Activated B cell treated with CpG ODN at 0.5 μM for 24 hours (primary cell): ENCODE measurements around the gene MEG3. TPM values are rescaled to one million over a fixed set of nuclear protein-coding genes. Genes with fewer than 3 reads are reported as not detected.

Experiments
- ATAC-seq: fragments of 200-7000 bp; cut with Tn5 transposase; one replicate; pipeline ENCODE4 v1.10.0; 2021; ENCODE audit warnings: low read depth, mild to moderate bottlenecking, moderate library complexity
- CTCF ChIA-PET: fragments of 350-600 bp; sonication (Branson Sonifier 250); formaldehyde crosslinking; loops from one replicate; lab custom pipeline; 2021; ENCODE audit warnings: antibody characterized with exemption; lab: Charles Lee
- POLR2A ChIA-PET: fragments of 350-600 bp; sonication (Branson Sonifier 250); formaldehyde crosslinking; loops from one replicate; lab custom pipeline; 2021; ENCODE audit warnings: antibody characterized with exemption; lab: Charles Lee
- DNase-seq: peaks from one replicate; pipeline ENCODE4 v3.0.0; 2022
- H3K27ac Mint-ChIP-seq: one replicate; pipeline ENCODE4 v1.8.0; 2020; ENCODE audit warnings: mixed read lengths
- H3K27me3 Mint-ChIP-seq: one replicate; pipeline ENCODE4 v1.8.0; 2021; ENCODE audit warnings: mixed read lengths
- H3K36me3 Mint-ChIP-seq: one replicate; pipeline ENCODE4 v1.8.0; 2021; ENCODE audit warnings: low read depth, mixed read lengths
- H3K4me1 Mint-ChIP-seq: one replicate; pipeline ENCODE4 v1.8.0; 2021; ENCODE audit warnings: mixed read lengths
- H3K4me3 Mint-ChIP-seq: one replicate; pipeline ENCODE4 v1.8.0; 2020; ENCODE audit warnings: mild to moderate bottlenecking, mixed read lengths
- H3K9me3 Mint-ChIP-seq: one replicate; pipeline ENCODE4 v1.8.0; 2020; ENCODE audit warnings: mixed read lengths
- intact Hi-C: fragments of 100-400 bp; cut with micrococcal nuclease; formaldehyde crosslinking; loops from one replicate; pipeline ENCODE4 v1.15.1; 2024
- total RNA-seq: library from RNA; stranded (reverse); gene quantifications from 2 replicates; pipeline ENCODE4 v1.2.3, GENCODE V29; 2022
- TF ChIP-seq, protein P1 (sequence below): fragments of 200-600 bp; IDR thresholded peaks from one replicate; pipeline ENCODE4 v1.8.0; 2022; ENCODE audit warnings: antibody characterized with exemption, mild to moderate bottlenecking

The MEG3 gene
- total RNA-seq, 1 donor from 2014 or later, result not detected

DNA sequence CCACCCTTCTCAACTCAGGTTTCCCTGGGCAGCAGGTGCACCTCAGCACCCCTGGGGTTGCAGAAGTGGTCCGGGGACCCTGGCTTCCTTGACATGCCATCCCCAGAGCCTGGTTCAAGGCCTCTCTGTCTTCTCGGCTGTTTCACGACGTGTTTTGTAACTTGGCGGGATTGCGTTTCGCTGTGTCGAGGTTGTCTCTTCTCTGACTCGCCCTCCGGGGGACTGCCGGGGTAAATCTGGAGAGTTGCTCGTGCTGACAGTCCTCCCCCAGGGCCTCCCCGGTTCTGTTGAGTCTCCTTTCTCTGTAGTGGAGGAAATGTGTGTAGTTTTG is 25.6 kb downstream of the MEG3 start:
- intact Hi-C loops, result no loop called here
- Mint-ChIP-seq H3K36me3 (no peaks in the 10 kb centered on the region), H3K27ac (no peak overlapping the region), H3K27me3 (no peaks in the 10 kb centered on the region), H3K4me3 (no peak overlapping the region), H3K4me1 (no peaks in the 10 kb centered on the region), H3K9me3 (no peaks in the 10 kb centered on the region)
- CTCF ChIA-PET, result interaction anchor here (1.0 kb wide), 1 partner anchor 766 kb away, joined by 3 read pairs; no protein-coding TSS in a partner anchor
- POLR2A ChIA-PET, result no interaction called here
- TF ChIP-seq, protein P1, sequence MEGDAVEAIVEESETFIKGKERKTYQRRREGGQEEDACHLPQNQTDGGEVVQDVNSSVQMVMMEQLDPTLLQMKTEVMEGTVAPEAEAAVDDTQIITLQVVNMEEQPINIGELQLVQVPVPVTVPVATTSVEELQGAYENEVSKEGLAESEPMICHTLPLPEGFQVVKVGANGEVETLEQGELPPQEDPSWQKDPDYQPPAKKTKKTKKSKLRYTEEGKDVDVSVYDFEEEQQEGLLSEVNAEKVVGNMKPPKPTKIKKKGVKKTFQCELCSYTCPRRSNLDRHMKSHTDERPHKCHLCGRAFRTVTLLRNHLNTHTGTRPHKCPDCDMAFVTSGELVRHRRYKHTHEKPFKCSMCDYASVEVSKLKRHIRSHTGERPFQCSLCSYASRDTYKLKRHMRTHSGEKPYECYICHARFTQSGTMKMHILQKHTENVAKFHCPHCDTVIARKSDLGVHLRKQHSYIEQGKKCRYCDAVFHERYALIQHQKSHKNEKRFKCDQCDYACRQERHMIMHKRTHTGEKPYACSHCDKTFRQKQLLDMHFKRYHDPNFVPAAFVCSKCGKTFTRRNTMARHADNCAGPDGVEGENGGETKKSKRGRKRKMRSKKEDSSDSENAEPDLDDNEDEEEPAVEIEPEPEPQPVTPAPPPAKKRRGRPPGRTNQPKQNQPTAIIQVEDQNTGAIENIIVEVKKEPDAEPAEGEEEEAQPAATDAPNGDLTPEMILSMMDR, result no peak
- DNase-seq, result no peak
- no peak for ATAC-seq

DNA sequence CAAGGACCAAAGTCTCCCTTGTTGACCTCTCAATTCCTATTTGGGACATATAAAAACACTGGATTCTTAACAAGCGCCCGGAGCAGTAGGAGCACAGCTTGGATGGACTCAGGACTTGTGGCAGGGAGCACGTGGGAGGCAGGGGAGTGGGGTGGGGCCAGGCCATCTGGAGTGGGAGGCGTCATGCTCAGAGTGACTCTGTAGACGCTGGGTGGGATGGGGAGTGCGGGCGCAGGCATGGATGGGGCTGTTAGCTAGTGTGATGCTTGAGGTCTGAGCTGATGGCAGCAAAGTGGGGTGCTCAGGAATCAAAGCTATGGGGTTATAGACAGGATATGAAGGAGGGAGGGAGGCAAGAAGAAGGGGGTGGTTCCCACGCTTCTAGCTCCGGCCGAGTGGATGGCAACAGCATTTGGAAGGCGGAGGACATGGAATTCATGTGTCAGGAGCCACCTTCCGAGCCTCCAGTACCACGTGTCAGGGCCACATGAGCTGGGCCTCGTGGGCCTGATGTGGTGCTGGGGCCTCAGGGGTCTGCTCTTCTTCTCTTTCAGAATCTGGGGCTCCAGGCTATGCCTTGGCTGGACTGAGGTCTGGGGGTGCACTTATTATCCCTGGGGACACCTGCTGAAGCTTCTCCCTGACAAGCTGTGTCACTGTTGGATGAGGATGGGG is 26.2 kb downstream of the MEG3 start:
- ChIA-PET CTCF (interaction anchor here (1.1 kb wide), 1 partner anchor 10 kb away, joined by 3 read pairs; no protein-coding TSS in a partner anchor), POLR2A (no interaction called here)
- no peaks in the 10 kb centered on the region for H3K36me3 Mint-ChIP-seq
- H3K27ac Mint-ChIP-seq, result no peak overlapping the region
- DNase-seq, result no peak
- H3K4me3 Mint-ChIP-seq, result no peak overlapping the region
- intact Hi-C loops, result no loop called here
- H3K4me1 Mint-ChIP-seq, result no peaks in the 10 kb centered on the region
- H3K9me3 Mint-ChIP-seq, result no peaks in the 10 kb centered on the region
- TF ChIP-seq, protein P1, result no peak
- ATAC-seq, result no peak
- no peaks in the 10 kb centered on the region for H3K27me3 Mint-ChIP-seq

DNA sequence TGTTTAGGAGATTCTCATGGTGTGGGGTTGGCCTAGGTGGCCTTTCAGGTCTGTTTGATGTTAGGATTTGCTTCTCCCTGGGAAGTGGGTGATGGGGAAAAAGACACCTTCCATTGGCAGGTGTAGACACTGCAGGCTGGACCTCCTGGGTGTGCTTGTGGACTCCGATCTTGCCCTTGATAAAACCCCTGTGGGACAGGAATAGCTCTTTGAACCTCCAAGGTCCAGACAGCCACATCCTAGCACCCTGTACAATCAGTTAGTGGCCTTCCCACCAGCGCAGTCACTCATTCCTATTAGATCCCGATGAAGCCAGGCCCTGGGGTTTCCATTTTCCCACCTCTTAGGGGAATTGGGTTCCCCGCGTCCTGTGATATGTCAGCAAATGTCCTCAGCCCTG is 28.5 kb downstream of the MEG3 start:
- H3K36me3 Mint-ChIP-seq, result no peaks in the 10 kb centered on the region
- DNase-seq, result no peak
- no peaks in the 10 kb centered on the region for H3K27me3 Mint-ChIP-seq
- TF ChIP-seq, protein P1, result no peak
- no peaks in the 10 kb centered on the region for H3K9me3 Mint-ChIP-seq
- no peak overlapping the region for H3K4me3 Mint-ChIP-seq
- intact Hi-C loops, result no loop called here
- H3K4me1 Mint-ChIP-seq, result no peaks in the 10 kb centered on the region
- ChIA-PET POLR2A (no interaction called here), CTCF (no interaction called here)
- H3K27ac Mint-ChIP-seq, result no peak overlapping the region
- no peak for ATAC-seq

DNA sequence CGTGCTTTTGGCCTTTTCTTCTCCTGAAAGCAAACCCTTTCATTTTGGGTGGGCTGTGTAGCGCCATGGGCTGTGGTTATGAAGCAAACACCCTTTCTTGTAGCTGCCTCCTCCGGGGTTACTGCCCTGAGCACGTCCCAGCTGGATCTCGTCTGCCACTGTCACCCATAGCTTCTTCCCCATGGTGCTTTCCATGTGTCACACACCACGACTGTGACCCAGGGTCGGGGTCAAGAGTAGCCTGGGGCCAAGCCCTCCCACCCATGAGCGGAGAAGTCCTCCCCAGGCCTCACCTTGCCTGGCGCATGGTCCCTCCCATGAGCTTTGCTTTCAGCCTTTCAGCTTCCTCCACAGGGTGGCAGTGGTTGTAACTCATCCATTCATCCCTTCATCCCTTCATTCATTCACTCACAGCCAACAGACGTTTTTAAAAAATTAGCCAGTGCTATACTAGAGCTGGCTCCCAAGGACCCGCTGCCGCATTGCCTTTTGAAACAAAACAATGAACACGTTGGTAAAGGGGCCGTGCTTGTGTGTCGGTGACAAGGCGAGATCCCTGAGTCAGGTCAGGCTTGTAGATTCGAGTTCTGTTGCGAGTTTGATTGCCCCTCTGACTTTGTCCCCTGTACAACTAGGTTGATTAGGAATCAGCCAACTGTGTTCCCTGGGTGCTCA is 29.5 kb downstream of the MEG3 start:
- ChIA-PET CTCF (no interaction called here), POLR2A (no interaction called here)
- intact Hi-C loops, result no loop called here
- TF ChIP-seq, protein P1, result no peak
- Mint-ChIP-seq H3K4me3 (no peak overlapping the region), H3K27me3 (no peaks in the 10 kb centered on the region), H3K27ac (no peak overlapping the region), H3K4me1 (no peaks in the 10 kb centered on the region), H3K36me3 (no peaks in the 10 kb centered on the region), H3K9me3 (no peaks in the 10 kb centered on the region)
- no peak for ATAC-seq
- no peak for DNase-seq

DNA sequence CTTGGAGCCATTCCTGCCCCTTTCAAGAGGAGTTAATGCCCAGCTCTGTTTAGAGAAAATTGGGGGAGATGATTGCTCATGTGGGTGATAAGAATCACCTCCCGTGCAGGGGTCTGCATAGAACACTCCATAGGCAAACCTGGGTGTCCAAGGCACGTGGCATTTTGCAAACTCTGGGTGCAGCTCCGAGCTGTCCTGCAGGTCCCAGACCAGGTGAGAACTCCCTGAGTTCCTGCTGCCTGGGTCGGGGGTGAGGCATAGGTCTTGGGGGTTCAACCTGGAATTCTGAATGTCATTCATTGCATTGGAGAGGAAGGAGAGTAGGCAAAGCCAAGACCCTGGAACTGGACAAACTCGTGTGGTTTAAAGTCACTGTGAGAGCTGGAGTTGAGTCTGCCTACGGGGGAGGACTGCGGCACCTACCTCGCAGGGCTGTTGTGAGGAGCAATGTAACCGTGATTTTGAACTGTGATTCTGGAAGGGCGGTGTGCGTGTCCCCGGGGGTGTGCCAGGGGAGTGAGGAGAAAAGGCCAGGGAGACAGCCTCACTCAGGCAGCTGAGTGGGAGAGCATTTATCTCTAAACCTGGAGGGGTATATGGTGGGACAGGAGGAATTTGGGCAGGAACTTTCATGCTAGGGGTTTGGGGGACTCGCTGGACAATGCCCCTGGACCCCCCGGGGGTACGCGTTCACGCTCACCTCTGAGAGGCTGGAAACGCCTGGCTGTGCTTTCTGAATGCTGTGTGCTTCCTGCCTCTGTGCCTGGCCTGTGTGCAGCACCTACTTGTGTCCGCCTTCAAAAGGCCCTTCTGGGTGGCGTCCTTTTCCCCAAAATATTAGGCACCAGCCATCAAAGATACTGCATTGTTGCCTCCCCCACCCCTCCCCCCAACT is 30.4 kb downstream of the MEG3 start:
- Mint-ChIP-seq H3K4me1 (no peaks in the 10 kb centered on the region), H3K27me3 (no peaks in the 10 kb centered on the region), H3K27ac (no peak overlapping the region), H3K9me3 (no peaks in the 10 kb centered on the region), H3K4me3 (no peak overlapping the region), H3K36me3 (no peaks in the 10 kb centered on the region)
- DNase-seq, result no peak
- CTCF ChIA-PET, result no interaction called here
- ATAC-seq, result no peak
- TF ChIP-seq, protein P1, result no peak
- POLR2A ChIA-PET, result no interaction called here
- intact Hi-C loops, result no loop called here
